Right renal cortex interstitium (tissue), 3 donors: Measurements from ENCODE around the gene BOD1L1. TPM values are rescaled to one million over a fixed set of nuclear protein-coding genes. Genes with fewer than 3 reads are reported as not detected.

Experiments used
- DNase-seq, 3 donors: peaks; one replicate each; pipeline ENCODE4 v3.0.0-alpha.2; 2013; ENCODE audit warnings: low read depth in 3 of 3, low spot score in 2 of 3
- polyA plus RNA-seq, 3 donors: library from polyadenylated mRNA; unstranded; fragments of 120-200 nt; gene quantifications; one replicate each; pipeline ENCODE4 v1.2.1, GENCODE V29; 2013; ENCODE audit not compliant: insufficient read length in 3 of 3

Gene BOD1L1
- polyA plus RNA-seq, 3 donors = 52.3 to 64.0 (median 56.1) TPM

DNA sequence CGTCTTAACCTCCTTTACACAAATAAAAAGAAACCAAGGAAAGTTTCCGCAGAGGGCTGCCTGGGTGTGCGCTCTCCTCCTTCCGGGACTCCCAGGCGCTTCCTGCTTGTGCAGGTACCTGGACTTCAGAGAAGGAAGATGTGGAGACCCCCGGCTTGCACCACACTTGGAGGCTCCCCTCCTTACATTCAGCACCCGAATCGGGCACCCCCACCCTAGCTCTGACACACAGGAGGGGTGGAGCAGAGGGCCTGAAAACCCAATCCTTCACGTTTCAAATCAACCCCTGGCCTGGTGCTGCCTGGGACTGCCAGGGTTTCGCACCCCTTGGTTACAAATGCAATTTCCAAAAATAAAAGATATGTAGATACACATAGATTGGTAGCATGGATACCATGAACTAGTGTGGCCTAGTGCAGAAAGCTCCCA lies 86.3 kb downstream of the BOD1L1 start:
- no peak for DNase-seq

DNA sequence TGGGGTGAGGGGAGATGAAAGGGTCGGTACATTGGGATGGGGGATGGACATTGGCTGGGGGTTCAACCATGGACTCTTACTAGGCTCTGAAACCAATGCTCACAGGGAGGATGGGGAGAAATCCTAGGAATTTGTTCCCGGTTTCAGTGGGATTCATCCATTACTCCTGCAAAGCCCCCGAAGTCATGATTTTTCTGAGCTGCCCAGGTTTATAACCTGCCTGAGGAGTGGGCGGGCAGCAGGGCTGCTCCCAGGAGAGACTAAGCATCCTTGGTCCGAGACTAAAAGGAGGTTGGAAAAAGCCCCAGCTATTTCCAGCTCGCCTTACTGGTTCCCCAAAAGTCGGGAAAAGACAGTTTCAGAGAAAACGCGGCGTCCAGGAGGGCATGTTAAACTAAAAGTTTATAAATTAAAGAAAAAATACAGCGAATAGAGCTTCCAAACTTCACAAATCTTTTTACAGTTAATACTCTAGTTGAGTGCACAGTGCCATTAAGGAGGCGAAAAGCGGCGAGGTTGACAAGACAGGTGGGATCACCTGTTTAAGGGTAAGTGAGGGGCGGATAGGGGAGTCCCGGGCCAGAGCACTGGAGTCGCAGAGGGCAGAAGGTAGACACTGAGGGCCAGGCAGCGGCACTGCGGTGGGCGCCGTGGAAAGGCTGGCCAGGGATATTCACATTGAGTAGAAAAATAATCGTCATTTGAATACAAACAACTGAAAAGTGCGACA lies 86.9 kb downstream of the BOD1L1 start:
- DNase-seq = no peak

DNA sequence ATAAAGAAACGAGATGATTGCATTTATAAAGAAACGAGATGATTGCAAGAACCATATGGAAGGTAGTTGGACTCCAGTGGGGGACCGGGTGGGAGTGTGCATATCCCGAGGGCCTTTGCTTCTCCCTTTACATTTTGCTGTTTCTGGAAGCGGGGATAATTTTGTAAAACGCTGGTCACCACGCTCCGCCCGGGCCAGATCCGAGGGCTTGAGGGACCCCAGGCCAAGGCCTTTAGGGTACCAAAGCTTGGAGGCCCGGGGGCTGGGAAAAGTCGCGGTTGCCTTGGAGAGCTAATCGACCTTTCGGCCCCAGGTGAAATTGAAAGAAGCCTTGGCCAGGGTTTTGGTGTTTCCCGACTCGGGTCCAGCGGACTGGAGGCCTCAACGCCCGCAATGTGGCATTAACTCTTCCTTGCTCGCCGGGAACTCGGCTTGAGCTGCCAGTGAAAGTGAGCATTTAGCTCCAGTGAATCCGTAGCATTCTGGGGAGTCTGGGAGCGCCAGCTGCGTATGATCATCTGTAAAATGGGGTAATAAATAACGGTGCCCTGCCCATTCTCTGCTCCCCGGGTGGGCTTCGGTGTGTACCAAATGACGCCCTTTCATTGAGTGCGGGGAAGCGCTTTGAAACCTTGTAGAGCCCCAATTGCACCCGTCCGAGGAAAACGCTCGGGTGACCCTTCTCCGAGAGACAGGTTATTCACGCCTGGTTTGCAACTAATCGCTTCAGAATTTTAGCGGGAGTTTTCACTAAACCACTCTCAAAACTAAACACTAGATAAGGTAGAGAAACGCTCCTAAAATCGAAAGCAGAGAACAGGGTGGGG lies 87.7 kb downstream of the BOD1L1 start:
- no peak for DNase-seq

DNA sequence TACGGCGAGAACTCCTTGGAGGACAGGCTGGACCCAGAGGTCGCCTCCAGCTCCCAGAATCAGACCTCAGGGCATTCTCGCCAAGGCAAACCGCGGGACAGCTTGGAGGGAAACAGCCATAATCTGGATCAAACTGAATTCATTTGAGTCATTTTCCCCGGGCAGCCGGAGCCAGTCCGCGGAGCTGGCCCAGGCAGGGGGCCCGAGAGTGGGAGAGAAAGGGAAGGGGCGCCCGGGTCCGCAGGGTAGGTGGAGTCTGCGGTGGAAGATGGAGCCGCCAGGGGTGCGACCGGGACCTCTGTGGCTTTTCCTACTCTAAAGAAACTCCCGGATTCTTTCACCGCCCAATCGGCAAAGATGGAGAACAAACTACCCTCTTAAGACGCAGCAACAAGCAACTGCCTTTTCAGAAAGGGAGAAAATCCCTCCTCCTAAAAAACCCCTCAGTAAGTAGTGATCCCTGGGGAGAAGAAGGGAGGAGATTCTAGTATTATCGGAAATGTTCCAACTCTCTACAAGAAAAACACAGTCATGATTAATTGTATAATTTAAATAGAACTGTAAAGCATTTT lies 88.4 kb downstream of the BOD1L1 start:
- DNase-seq = no peak

DNA sequence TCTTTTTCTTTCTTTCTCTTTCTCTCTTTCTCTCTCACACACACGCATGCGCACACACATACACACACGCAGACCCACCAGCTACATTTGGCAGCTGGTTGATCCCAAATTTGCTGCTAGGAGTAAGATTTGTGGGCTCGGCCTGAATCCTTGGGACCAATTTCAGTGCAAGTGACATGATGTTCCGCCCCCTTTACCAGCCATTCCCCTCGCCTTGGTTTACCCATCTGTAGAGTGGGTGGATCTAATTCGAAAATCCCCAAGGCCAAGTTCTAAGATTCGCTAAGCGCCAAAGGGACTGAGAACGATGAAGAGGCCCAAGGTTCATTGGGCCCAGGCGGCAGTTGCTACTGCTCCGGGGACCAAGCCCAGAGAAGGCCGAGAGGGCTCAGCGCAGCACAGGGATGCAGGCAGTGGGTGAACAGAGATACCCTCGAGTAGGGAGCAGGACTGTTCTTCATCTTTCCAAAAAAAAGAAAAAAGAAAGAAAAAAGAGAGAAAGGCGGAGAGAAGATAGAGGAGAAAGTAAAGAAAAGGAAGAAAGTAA lies 89.0 kb downstream of the BOD1L1 start:
- DNase-seq = no peak

DNA sequence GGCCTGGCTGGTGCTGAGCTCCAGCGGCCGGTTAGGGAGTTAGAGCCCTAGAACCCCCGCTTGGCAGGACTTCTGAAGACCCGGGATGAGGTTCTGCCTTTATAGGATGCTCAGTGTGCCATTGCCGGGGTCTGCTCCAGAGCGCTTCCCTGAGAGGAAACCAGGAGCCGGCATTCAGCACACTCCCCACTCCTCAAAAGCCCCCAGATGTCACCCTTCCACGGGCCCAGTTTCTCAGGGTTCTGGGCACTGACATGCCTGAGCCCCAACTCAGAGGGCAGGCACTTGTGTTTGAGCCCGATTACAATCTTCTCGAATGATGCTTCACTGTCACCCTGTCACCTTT lies 89.7 kb downstream of the BOD1L1 start:
- no peak for DNase-seq

DNA sequence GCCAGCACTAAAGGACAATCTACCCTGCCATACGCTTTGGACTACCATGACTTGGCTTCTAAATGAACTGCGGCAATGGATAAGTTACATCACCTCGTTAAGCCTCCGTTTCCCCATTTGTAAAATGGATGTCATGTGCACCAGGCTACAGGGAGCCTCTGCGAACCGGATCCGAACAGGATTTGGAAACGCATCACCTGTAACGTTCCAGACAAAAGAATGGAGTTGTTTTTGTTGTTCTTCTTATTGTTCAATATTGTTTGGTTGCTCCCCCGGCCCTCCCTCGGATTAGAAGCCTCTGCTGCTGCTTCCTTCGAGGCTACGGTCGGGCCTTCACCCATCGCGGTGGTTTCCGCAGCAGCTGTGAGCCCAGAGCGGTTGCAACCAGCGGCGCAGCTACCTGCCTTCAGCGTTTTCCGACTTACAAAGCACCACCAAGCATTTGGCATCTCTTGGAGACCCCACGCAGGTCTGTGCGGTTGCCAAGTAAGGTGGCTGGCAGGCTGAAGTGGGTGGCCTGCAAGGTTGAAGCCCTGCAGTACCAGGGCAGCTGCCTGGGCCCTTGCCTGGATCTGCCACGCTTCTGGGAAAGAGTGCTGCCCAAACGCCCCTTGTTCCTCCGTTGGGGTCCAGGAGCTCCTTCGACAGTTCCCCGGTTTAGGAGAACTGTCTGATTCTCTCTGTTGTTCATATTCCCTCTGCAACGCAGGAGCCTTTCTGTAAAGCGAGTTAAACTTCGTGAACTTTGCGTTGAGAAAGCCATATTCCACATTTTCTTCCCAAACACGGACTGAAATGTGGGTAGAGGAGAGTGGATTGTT lies 90.3 kb downstream of the BOD1L1 start:
- DNase-seq = no peak

DNA sequence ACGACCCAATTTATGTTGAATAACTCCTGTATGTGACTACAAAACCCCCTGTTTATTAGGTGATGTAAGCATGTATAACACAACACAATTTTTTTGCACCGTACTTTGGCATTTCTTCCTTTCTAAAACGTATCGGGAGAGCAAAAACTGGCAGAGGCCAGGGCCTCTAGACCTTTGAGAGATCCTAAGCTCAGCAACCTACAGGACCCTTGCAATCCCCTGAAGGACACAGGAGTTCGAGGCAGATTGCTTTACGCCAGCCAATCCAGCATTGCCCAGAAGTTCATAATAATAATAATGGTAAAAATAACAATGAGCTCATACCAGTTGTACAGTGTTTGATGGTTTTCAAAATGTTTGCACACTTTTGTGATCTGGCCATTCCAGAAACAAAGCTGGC lies 90.9 kb downstream of the BOD1L1 start:
- DNase-seq = no peak

DNA sequence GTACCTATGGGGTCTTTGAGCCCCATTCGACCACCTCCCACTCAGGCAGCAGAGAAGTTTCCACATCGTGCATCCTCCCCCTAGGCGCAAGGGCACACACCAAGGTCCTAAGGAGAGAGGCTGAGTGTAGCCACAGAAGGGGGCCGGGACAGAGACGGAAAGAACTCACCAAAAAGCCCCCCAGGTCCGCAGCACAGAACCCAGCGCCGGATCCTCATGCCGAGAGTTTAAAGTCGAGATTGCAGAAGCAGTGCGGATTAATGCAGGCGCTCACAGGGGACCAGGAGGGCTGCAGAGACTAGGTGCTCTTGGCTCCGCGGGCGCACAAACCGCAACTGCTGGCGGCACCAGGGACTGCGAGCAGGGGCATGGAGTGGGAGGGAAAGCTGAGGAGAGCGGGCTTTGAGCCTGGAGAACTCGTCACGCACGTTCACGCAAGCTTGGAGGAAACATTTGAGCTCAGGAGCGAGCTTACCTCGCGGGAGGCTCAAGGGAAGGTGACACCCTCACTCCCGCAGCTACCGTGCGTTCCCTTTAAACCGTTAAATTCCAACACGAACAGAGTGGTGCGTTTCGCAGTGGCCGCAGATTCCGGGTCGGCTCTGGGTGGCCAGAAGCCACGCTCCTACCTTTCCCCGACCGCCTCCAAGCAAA lies 91.7 kb downstream of the BOD1L1 start:
- no peak for DNase-seq

DNA sequence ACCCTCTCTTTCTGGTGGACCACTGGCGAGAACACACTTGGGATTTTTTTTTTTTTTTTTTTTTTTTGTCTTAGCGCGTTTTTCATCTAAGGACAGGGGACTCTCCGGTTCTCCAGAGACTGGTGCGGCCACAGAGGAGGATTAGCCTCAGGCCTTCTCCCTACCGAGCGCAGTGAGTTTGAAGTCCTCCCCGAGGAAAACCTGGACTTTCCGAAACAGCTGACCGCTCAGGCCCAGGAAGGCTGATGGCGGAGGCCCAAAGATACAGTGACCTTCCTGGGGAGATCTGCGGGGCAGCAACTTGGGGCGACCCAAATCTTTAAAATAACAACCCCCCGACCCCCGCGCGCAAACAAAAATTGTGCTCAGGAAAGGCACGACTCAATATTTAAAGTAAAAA lies 92.4 kb downstream of the BOD1L1 start:
- no peak for DNase-seq

DNA sequence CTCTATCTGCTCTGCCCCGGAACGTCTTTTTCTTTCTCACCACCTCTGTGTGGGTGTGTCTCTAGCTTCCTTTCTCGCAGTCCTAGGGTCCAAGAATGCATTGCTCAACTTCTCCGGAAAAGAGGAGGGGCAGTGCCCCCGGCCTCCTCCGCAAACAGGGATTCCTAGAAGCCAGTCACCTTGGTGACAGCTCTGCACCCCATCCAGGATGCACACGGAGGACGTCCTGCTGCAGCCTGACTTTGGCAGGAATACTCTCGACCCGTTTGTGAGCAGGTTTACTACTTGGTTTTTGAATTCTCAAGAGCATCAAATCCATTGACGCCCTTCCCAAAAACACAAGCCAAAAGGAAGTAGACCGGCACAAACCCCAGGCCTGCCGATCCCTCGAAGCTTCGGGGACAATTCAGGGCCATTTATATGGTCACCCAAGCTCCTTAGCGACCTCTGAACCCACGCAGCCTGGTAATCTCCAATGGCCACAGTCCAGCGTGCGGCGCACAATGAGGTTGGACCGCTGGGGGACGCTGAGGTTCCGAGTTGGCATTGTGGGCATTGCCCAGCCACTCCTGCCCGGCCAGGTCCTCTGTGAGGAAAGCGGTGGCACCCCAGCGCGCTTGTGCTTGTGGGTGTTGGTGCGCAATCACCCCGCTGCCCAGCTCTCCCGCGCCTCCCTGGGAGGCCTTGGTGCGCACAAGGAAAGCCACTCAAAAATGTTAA lies 93.0 kb downstream of the BOD1L1 start:
- DNase-seq = no peak

DNA sequence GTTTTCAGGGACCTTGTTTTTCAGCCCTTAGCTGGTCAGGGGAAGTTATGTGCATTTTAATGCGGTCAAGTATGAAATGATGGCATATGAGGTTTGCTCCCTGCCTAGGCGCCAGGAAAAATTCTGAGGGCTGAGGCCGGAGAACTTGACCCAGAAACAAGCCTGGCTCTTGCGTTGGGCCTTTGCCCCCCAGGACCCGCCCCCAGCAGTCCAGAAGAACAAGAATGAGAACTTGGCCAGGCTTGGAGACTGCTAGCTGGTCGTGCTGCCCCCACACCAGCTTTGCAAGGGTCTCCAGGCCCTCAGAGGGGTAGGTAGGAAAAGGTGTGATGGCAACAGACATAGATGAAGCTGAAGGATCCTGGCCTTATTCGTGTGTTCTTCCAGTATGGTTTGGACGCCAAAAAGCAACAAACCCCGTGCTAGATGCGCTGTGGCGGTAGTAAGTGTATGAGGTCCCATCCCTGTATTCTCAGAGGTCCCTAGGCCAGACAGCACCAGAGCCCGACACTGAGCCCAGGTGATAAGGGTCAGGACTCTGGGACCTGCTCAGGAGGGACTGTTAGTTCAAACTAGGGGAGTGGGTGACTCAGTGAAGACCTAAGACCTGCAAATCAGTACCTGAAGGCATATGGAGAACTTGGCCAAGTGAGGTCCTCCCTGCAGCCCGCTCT lies 93.7 kb downstream of the BOD1L1 start:
- no peak for DNase-seq

DNA sequence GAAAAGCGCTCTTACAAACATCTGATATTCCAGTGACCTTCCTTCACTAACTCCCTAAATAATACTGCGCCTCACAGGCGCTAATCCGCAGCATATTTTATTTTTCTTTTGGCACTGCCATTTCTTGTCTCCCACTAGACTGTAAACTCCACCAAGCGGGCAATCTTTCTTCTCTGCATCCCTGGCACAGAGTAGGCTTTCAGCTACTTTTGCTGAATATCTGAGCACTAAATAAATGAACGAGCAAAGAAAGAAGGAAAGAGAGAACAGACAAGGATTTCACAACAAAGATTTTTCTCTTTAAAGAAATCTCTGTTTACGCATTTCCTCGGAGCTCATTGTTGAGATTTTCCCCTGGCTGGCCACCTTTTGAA lies 95.9 kb downstream of the BOD1L1 start:
- DNase-seq = no peak

DNA sequence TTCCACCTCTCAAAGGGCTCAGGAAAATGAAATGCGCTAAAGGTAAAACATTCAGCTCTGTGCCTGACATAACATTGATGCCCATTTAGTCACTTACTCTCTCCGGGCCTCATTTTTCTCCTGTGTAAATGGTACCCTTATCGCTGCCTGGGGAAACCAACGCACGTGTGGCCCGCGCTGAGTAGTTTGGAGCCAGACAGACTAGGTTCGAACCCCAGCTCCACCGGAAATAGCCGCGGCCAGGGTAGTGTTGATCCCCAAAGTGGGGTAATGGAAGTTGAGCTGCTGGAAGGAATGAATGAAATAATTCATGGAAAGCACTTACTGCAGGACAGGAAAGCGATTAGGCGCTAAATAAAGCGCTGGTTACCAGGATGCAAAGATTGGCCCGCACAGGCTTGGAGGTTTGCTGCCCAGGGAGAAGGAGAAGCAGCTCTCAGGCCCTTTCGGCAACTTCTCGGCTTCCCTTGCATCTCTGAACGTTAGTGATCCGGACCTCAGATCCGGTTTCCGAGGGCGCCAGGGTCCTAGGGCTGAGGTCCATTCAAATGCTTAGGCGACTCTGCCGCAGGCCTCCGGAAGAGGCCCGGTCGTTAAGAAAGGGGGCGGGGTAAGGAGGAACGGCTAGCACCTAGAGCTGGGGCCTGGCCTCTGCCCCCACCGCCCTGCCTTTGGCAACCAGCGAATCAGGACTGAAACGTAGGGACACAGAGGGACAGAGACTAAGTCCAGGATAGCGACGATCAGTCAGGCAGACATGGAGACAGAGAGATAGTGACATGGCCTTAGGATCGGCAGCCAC lies 96.5 kb downstream of the BOD1L1 start:
- no peak for DNase-seq

DNA sequence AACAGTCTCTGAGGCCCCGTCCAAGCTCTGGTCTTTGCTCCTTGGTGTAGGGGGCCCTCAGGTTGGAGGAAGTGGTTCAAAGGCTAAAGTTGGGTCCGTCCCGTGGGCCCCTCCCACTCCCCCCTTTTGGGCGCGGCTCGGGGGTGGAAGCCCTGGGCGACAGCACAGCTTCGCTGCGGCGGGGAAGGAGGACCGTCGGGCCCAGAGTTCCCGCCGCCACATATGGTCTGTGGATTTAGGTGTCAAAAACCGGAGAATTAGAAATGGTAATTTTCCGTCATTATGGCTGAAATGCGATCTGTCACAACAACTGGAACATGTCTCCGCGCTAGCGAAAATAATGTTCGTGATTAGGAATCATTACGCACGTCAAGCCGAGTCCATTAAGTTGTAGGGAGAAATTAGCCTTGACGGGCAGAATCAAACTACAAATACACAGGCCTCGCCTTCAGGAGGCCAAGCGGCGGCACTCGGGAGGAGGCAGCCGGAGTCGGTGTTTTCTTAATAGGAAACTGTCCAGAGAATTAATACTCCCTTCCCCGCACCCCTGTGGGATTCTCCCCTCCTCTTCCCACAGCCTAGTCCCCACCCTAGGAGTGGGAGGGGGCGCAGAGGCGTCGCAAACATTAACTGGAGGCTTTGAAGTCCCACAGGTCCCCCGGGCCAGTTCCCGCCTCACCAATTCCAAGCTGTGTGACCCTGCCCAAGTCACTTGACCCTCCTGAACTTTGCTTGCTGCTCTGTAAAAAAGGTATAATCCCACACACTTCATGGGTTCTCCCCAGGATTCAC lies 98.2 kb downstream of the BOD1L1 start:
- no peak for DNase-seq

DNA sequence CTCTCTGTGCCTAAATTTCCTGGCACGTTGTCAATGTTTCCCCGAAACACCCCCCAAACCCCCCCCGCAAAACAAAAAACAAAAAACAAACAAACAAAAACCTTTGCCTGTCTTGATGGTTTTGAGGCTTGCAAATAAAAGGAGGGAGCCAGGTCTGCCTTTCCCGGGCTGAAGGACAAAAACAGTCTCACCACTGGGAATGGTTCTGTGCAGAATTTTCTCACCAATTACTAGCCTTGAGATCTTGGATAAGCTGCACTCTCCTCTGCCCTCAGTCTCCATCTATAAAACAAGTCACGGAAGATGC lies 98.8 kb downstream of the BOD1L1 start:
- no peak for DNase-seq

DNA sequence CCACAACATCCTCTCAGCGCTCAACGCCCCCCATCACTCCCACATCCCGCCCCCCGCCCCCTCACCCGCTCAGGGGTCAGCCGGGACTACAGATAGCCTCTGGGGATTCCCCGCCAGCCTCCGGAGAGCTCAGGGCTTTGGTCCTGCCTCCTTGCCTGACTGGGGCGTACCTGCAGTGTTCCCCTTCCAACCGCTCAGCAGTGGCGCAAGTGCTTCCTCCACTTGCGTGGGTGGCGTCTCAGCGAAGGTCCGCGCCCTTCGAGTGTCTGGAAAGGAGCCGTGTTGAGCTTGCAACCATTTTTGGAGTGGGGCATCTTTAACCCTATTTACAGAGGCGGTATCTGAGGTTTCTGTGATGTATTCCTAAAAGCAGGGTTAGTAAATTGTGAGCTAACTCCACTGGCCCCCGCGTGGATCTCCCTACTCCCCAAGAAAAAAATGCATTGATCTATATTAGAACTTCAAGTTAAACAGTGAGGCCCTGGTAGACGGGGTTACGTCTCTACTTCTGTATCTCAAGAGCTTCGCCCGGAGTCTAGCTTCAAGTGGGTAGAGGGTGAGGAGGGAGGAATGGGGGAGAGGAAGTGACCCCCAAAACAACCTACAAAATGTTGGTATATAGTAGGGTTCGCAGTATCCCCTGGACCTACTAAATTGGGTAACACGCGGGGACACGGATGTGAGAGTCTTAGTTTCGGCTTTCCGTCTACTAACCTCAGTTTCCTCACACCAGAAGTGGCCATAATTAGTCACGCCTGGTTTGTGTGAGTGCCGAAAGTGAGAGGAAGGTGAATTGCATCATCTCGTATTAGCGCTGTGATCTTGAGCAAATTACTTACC lies 99.3 kb downstream of the BOD1L1 start:
- DNase-seq = no peak
